ENCODE measurements around the gene EVI2A.
"Not testable (repeated sequence)": the region's sequence is repeated elsewhere in the genome, so short reads cannot be mapped to it uniquely, and the experiment has no call there.

- TF ChIP-seq CTCF, POLR2A (IDR thresholded peaks at IDR 0.05): not testable (repeated sequence)
Measured at GRCh38 chr17:31345191-31345747, 23.8 kb upstream of the EVI2A start.

Measured in adrenal gland (tissue), 5 donors.